Heart left ventricle (tissue), 16 donors: ENCODE measurements around the gene ZNF281. TPM values are rescaled to one million over a fixed set of nuclear protein-coding genes. Genes with fewer than 3 reads are reported as not detected.

ENCODE experiments used
- ATAC-seq, 4 donors: fragments of 200-7000 bp; cut with Tn5 transposase; one replicate each; pipeline ENCODE4 v1.9.1; 2020 to 2022; ENCODE audit warnings: moderate library complexity in 4 of 4, mild to moderate bottlenecking in 3 of 4, moderate number of reproducible peaks in 1 of 4
- DNase-seq, 5 donors: peaks; one replicate each; pipeline ENCODE4 v3.0.0-alpha.2; 2020
- H3K27ac ChIP-seq, 12 donors: fragments of 200-600 bp; sonication (generic) in 4 of 12; one replicate each; pipeline versions ENCODE4 v1.5.0 to v1.8.0; 2016 to 2022; ENCODE audit warnings: mild to moderate bottlenecking in 2 of 12
- H3K27me3 ChIP-seq, 9 donors: fragments of 200-600 bp; sonication (generic) in 2 of 9; one replicate each; pipeline versions ENCODE4 v1.5.1 to v1.8.0; 2016 to 2022; ENCODE audit warnings: mild to moderate bottlenecking in 3 of 9
- H3K36me3 ChIP-seq, 9 donors: fragments of 200-600 bp; sonication (generic) in 2 of 9; one replicate each; pipeline versions ENCODE4 v1.5.0 to v1.8.0; 2018 to 2022; ENCODE audit warnings: mild to moderate bottlenecking in 2 of 9
- H3K4me1 ChIP-seq, 12 donors: fragments of 200-600 bp; sonication (generic) in 4 of 12; one replicate each; pipeline versions ENCODE4 v1.5.0 to v1.8.0; 2016 to 2022; ENCODE audit warnings: mild to moderate bottlenecking in 3 of 12
- H3K4me3 ChIP-seq, 12 donors: fragments of 200-600 bp; sonication (generic) in 4 of 12; one replicate each; pipeline versions ENCODE4 v1.5.0 to v1.8.0; 2017 to 2022; ENCODE audit warnings: mild to moderate bottlenecking in 9 of 12, moderate library complexity in 4 of 12
- H3K9me3 ChIP-seq, 12 donors: fragments of 200-600 bp; sonication (generic) in 4 of 12; one replicate each; pipeline versions ENCODE4 v1.5.0 to v1.8.0; 2016 to 2022; ENCODE audit warnings: mild to moderate bottlenecking in 1 of 12
- CTCF ChIP-seq, 12 donors: fragments of 200-600 bp; sonication (generic) in 4 of 12; IDR thresholded peaks; one replicate each; pipeline versions ENCODE4 v1.5.0 to v1.8.0; 2018 to 2022; ENCODE audit warnings: antibody characterized with exemption in 12 of 12, mild to moderate bottlenecking in 5 of 12
- POLR2A ChIP-seq, 2 donors: fragments of 450-650 bp; IDR thresholded peaks; one replicate each; pipeline ENCODE4 v1.6.1; 2017; ENCODE audit warnings: antibody characterized with exemption in 2 of 2, mild to moderate bottlenecking in 2 of 2, moderate library complexity in 2 of 2
- WGBS, 4 donors: extraction: QIAGEN DNeasy Blood & Tissue Kit in 2 of 4; methylation state at CpG; one replicate each; pipeline versions ENCODE4 v1.1.5 to v1.1.7; 2013 to 2018; 5-methylcytosine and 5-hydroxymethylcytosine counted together
- intact Hi-C, 10 donors: fragments of 100-400 bp; cut with DNase I; formaldehyde crosslinking; loops; one replicate each; pipeline versions ENCODE4 v1.11.1 to v1.14.2; 2022
- polyA plus RNA-seq, 2 donors: library from polyadenylated mRNA; stranded (reverse); fragments of 200-250 nt; gene quantifications; one replicate each; pipeline ENCODE4 v1.2.3, GENCODE V29; 2013
- total RNA-seq, 9 donors: library from RNA; depleted of rRNA in 2 of 9; stranded (reverse); fragments of >200 nt in 2 of 9; fragmentation: NEBNext Ultra II Directional in 3 of 9; extraction: Animal tissue kit (Norgen Biotek cat#: 25700) in 3 of 9; gene quantifications; one replicate each; pipeline versions ENCODE4 v1.1.0 to v1.2.4, GENCODE V29; 2016 to 2023
- donor health status: ischemic (EF 13 %, LVEDD 7.1; RV severe dilation, severe dysfunction).
- donor health status: healthy with polysubstance abuse.
- donor health status: DM: no; HTN: yes; CAD: no.
- donor health status: DM: no; HTN: no; CAD: no.
- donor health status: ischemic (EF 25% LVEDD 6.9; RV normal size, moderate dysfunction).
- donor health status: ischemic (EF 25% LVEDD 5.7; RV mildly dilated, moderate dysfunction).
- donor health status: healthy.
- donor health status: DM: yes; HTN: yes; CAD: no.
- donor health status: ischemic (EF 35%, LVEDD 5.7; RV mildly dilated, moderate dysfunction).
- donor health status: nonischemic (EF 11% LVEDD 7.7; RV severe dilation, severe dysfunction).
- donor health status: DM: yes; HTN: yes; CAD: no.
- donor health status: PGD.
- donor health status: ischemic (EF 29% LVEDD 5.4; RV normal size, mild dysfunction).
- donor health status: nonischemic (EF 23%, LVEDD 6.1; RV moderate dilation, normal function).

The ZNF281 gene
- total and polyA plus RNA-seq, 11 donors: 3.1 to 10.6 (median 8.8) TPM

DNA sequence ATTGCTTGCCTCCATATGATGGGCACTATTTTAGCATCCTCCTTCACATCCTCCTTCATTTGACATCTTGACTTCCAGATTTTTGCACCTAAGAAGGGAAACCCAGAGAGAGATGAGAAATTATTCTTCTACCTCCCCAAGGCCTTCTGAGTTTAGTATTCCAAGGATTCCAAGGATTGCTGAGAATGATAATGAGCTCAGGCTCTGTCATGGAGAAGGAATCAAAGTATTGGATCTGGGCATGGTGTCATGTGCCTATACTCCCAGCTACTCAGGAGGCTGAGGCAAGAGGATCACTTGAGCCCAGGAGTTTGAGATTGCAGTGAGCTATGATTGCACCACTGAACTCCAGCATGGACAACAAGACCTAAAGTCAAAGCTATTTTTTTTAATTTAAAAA, 26.6 kb upstream of the ZNF281 start:
- ATAC-seq (no peak), DNase-seq (no peak)
- Histone ChIP-seq H3K36me3 (no peaks in the 10 kb centered on the region), H3K4me1 (no peaks in the 10 kb centered on the region), H3K9me3 (no peaks in the 10 kb centered on the region), H3K27me3 (no peaks in the 10 kb centered on the region), H3K27ac (no peak overlapping the region), H3K4me3 (no peak overlapping the region)
- TF ChIP-seq CTCF (IDR thresholded peaks at IDR 0.05): no peak
- TF ChIP-seq POLR2A (IDR thresholded peaks at IDR 0.05): no peak
- intact Hi-C loops: no loop called here

- Histone ChIP-seq H3K4me1 (no peaks in the 10 kb centered on the region), H3K9me3 (no peaks in the 10 kb centered on the region), H3K27ac (no peak overlapping the region), H3K27me3 (no peaks in the 10 kb centered on the region), H3K36me3 (no peaks in the 10 kb centered on the region), H3K4me3 (no peak overlapping the region)
- 82 to 87% (median 84%) methylated on average over 8 of the region's 8 CpGs for WGBS, 4 donors
- DNase-seq (no peak), ATAC-seq (no peak)
- TF ChIP-seq POLR2A (IDR thresholded peaks at IDR 0.05): no peak
- no peak for TF ChIP-seq CTCF (IDR thresholded peaks at IDR 0.05)
- intact Hi-C loops: no loop called here
Measured at GRCh38 chr1:200435200-200435780, 25.5 kb upstream of the ZNF281 start.

DNA sequence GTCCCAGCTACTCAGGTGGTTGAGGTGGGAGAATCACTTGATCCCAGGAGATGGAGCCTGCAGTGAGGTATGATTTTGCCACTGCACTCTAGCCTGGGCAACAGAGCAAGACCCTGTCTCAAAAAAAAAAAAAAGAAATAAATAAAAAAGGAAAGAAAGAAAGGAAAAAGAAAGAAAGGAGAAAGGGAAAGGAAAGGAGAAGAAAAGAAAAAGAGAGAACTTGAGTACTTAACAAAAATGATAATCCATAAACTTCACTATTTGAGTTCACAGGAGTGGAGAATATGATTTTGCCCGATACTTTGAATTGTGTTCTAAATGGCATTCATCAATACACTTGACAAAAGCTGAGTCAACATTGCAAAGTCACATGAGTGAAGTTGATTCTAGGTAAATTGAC, 23.8 kb upstream of the ZNF281 start:
- ATAC-seq (no peak), DNase-seq (no peak)
- 89 to 100% (median 96%) methylated on average over 1 of the region's 1 CpG for WGBS, 4 donors
- no peaks in the 10 kb centered on the region for H3K4me1 ChIP-seq
- H3K27ac ChIP-seq: no peak overlapping the region
- H3K4me3 ChIP-seq: no peak overlapping the region
- TF ChIP-seq POLR2A (IDR thresholded peaks at IDR 0.05) (no peak), CTCF (IDR thresholded peaks at IDR 0.05) (no peak)
- no peaks in the 10 kb centered on the region for H3K27me3 ChIP-seq
- no peaks in the 10 kb centered on the region for H3K36me3 ChIP-seq
- no peaks in the 10 kb centered on the region for H3K9me3 ChIP-seq
- intact Hi-C loops: no loop called here

DNA sequence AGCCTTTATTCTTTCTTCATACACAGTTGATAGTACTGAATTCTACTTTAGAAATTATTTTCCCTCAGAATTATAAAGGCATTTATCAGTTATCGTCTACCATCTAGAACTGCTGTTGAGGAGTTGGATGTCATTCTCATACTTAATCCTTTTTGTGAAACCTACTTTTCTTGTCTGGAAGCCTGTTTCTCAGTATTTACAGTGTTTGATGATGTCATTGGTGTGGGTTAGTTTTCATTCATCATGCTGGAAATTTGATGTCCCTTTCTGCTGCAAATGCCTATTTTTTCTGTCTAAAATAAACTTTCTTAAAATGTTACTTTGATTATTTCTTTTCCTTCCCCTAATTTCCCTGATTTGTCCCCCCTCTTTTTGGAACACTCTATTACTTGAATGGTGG, 22.8 kb upstream of the ZNF281 start:
- Histone ChIP-seq H3K27me3 (no peaks in the 10 kb centered on the region), H3K27ac (no peak overlapping the region), H3K4me3 (no peak overlapping the region), H3K9me3 (no peaks in the 10 kb centered on the region), H3K36me3 (no peaks in the 10 kb centered on the region), H3K4me1 (no peaks in the 10 kb centered on the region)
- intact Hi-C loops: no loop called here
- TF ChIP-seq POLR2A (IDR thresholded peaks at IDR 0.05) (no peak), CTCF (IDR thresholded peaks at IDR 0.05) (no peak)
- WGBS, 4 donors: 94 to 100% (median 95%) methylated on average over 1 of the region's 1 CpG
- ATAC-seq: no peak
- no peak for DNase-seq
